GM21786 (cell line): ENCODE measurements around the gene RASAL2.
A peak's percentile ranks its signal among the peaks of the same experiment; 100 is the strongest.
"Not testable (repeated sequence)": the region's sequence is repeated elsewhere in the genome, so short reads cannot be mapped to it uniquely, and the experiment has no call there.

ENCODE experiments used
- ATAC-seq: cut with Tn5 transposase; IDR thresholded peaks from one replicate; pipeline ENCODE4 v1.9.1; 2021; ENCODE audit not compliant: unreplicated experiment

The RASAL2 gene

GRCh38 chr1:178109348-178110143 lies 15.6 kb downstream of the RASAL2 start:
- no peak for ATAC-seq

- ATAC-seq = no peak
These were observed 21.4 kb downstream of the RASAL2 start for GRCh38 chr1:178115260-178115659.

GRCh38 chr1:178118524-178118923 lies 24.6 kb downstream of the RASAL2 start:
- ATAC-seq = no peak

- no peak for ATAC-seq
These were observed 25.7 kb downstream of the RASAL2 start for GRCh38 chr1:178119628-178120027.

GRCh38 chr1:178120088-178120487 lies 26.2 kb downstream of the RASAL2 start:
- no peak for ATAC-seq

GRCh38 chr1:178120520-178121052 lies 26.7 kb downstream of the RASAL2 start:
- not testable (repeated sequence) for ATAC-seq

GRCh38 chr1:178121883-178122282 lies 28.0 kb downstream of the RASAL2 start:
- ATAC-seq = no peak

GRCh38 chr1:178122283-178122682 lies 28.4 kb downstream of the RASAL2 start:
- no peak for ATAC-seq

GRCh38 chr1:178124115-178124514 lies 30.2 kb downstream of the RASAL2 start:
- ATAC-seq = no peak

- no peak for ATAC-seq
These were observed 32.4 kb downstream of the RASAL2 start for GRCh38 chr1:178126261-178126660.

GRCh38 chr1:178126741-178127185 lies 32.9 kb downstream of the RASAL2 start:
- peak; percentile 43 for ATAC-seq

- ATAC-seq = no peak
These were observed 33.7 kb downstream of the RASAL2 start for GRCh38 chr1:178127482-178128191.

- no peak for ATAC-seq
These were observed 39.5 kb downstream of the RASAL2 start for GRCh38 chr1:178133239-178133989.

- no peak for ATAC-seq
These were observed 40.2 kb downstream of the RASAL2 start for GRCh38 chr1:178134061-178134460.

GRCh38 chr1:178137238-178137637 lies 43.3 kb downstream of the RASAL2 start:
- no peak for ATAC-seq

- ATAC-seq = no peak
These were observed 48.9 kb downstream of the RASAL2 start for GRCh38 chr1:178142806-178143205.

- peak; percentile 55 for ATAC-seq
These were observed 50.1 kb downstream of the RASAL2 start for GRCh38 chr1:178143730-178144690.

- no peak for ATAC-seq
These were observed 51.7 kb downstream of the RASAL2 start for GRCh38 chr1:178145605-178146004.

GRCh38 chr1:178146436-178146835 lies 52.5 kb downstream of the RASAL2 start:
- ATAC-seq = no peak

GRCh38 chr1:178150610-178151009 lies 56.7 kb downstream of the RASAL2 start:
- ATAC-seq = no peak
